CD4-positive, alpha-beta T cell treated with Interleukin-2 at 100 ng/mL for 4 hours (primary cell): Measurements from ENCODE around the gene CASKIN1.
"Not testable (repeated sequence)": the region's sequence is repeated elsewhere in the genome, so short reads cannot be mapped to it uniquely, and the experiment has no call there.

Source experiments
- DNase-seq: peaks from one replicate; pipeline ENCODE4 v3.0.0-alpha.2; 2020; ENCODE audit warnings: low spot score

The CASKIN1 gene, protein sequence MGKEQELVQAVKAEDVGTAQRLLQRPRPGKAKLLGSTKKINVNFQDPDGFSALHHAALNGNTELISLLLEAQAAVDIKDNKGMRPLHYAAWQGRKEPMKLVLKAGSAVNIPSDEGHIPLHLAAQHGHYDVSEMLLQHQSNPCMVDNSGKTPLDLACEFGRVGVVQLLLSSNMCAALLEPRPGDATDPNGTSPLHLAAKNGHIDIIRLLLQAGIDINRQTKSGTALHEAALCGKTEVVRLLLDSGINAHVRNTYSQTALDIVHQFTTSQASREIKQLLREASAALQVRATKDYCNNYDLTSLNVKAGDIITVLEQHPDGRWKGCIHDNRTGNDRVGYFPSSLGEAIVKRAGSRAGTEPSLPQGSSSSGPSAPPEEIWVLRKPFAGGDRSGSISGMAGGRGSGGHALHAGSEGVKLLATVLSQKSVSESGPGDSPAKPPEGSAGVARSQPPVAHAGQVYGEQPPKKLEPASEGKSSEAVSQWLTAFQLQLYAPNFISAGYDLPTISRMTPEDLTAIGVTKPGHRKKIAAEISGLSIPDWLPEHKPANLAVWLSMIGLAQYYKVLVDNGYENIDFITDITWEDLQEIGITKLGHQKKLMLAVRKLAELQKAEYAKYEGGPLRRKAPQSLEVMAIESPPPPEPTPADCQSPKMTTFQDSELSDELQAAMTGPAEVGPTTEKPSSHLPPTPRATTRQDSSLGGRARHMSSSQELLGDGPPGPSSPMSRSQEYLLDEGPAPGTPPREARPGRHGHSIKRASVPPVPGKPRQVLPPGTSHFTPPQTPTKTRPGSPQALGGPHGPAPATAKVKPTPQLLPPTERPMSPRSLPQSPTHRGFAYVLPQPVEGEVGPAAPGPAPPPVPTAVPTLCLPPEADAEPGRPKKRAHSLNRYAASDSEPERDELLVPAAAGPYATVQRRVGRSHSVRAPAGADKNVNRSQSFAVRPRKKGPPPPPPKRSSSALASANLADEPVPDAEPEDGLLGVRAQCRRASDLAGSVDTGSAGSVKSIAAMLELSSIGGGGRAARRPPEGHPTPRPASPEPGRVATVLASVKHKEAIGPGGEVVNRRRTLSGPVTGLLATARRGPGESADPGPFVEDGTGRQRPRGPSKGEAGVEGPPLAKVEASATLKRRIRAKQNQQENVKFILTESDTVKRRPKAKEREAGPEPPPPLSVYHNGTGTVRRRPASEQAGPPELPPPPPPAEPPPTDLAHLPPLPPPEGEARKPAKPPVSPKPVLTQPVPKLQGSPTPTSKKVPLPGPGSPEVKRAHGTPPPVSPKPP (N-terminal part only)

DNA sequence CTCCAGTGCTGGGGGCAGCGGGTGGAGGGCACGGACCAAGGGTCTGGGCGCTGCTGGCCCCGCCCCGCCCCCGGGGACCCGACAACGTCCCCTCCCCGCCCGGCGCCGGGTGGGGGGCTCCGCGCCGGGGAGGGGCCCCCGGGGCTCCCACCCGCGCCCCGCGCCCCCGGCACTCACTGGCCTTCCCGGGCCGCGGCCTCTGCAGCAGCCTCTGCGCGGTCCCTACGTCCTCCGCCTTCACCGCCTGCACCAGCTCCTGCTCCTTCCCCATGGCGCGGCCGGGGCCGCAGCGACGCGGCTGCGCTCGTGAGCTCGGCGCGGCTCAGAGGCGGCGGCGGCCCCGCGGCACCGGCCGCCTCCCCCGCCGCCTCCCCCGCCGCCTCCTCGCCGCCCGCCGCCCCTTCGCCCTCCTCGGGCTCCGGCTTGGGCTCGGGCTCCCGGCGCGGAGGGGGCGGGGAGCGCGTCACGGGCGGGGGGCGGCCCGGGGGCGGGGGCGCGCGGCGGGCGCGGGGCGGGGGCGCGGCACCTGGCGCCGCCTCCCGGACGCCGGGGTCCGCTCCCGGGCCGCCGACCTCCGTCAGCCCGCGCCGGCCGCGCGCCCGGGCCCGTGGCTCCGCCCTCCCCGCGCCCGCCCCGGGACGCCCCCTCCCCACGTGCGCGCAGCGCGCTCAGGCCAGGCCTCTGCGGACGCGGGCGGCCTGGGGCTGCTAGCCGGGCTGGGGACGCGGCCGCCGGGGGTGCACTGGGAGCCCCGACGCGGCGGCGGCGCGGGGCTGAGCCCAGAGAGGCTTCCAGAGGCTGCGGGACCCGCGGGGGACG lies at the start of gene CASKIN1:
Gene CASKIN1, minus strand, starts transcription at position 444 of the 819 bp plus-strand sequence. Its CDS starts 173 bp downstream, at position 271.
- no peak for DNase-seq

GRCh38 chr16:2244926-2245795 lies 48.8 kb upstream of the CASKIN1 start:
- DNase-seq = no peak

DNA sequence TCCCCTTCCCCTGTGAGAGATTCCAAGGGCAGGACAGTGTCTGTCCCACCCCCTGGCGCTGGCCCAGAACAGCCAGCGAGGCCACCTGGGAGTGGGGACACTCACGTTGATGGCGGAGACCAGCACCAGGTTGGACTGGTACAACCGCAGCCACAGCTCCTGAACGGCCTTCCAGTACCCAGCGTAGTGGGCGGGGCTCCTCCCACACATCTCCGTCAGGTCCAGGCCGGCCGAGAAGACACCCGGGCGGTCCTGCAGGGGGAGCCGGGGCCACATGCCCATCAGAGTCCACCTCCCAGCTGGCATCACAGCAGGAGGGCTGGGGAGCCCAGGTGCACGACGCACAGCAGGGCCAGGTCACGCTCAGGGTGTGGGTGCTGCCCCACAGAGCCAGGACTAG lies 47.9 kb upstream of the CASKIN1 start:
- no peak for DNase-seq

DNA sequence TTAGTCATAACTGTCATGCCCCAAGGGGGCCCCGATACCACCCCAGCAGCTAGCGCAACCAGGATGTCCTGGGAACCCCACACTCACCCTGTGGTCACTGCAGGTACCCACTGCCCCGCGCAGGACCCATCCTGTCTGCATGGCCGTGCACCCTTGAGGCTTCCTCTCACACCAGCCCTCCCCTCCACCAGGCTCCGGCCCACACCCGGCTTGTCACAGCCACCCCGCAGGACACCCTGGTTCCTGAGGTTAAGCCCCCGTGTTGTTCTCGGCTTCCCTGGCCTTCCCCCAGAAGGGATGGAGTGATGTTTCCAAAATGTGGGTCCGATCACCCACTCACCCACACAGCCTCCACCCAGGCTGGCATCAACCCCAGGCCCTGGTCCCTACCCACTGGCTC lies 47.4 kb upstream of the CASKIN1 start:
- no peak for DNase-seq

DNA sequence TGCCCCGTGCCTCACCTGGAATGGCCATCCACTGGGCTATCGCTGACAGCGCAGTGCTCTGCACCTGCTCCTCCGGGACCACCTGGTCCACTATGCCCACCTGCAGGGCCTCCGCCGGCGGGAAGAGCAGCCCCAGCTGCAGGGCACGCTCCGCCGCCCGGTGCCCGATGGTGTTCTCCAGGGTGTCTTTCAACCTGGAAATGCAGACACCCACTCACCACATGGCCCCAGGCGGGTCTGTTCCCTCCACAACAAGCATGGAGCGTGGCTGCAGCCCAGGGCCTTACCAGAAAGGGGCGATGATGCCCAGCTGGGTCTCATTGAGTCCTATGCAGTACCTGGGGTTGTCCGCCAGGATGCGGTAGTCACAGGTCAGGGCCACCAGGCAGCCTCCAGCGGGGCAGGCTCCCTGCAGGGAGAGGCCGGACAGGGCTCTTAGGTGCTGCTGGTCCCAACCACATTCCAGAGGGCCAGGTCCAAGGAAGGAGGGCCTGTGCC lies 46.7 kb upstream of the CASKIN1 start:
- no peak for DNase-seq

DNA sequence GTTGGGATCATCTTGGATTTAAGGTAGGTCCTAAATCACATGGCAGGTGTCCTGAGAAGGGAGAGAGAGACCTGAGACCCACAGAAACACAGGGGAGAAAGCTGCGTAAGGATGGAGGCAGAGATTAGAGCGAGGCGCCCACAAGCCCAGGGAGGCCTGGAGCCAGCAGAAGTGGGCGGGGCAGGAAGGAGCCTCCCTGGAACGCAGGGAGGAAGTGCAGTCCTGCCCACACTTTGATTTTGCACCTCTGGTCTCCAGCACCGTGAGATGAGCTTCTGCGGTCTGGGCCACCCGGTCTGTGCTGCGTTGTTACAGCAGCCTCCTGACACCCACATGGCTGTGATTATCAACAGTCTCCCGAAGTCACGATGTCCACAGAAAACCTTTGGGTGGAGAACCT lies 46.2 kb upstream of the CASKIN1 start:
- no peak for DNase-seq

- not testable (repeated sequence) for DNase-seq
Measured at GRCh38 chr16:2240331-2240730, 43.9 kb upstream of the CASKIN1 start.

DNA sequence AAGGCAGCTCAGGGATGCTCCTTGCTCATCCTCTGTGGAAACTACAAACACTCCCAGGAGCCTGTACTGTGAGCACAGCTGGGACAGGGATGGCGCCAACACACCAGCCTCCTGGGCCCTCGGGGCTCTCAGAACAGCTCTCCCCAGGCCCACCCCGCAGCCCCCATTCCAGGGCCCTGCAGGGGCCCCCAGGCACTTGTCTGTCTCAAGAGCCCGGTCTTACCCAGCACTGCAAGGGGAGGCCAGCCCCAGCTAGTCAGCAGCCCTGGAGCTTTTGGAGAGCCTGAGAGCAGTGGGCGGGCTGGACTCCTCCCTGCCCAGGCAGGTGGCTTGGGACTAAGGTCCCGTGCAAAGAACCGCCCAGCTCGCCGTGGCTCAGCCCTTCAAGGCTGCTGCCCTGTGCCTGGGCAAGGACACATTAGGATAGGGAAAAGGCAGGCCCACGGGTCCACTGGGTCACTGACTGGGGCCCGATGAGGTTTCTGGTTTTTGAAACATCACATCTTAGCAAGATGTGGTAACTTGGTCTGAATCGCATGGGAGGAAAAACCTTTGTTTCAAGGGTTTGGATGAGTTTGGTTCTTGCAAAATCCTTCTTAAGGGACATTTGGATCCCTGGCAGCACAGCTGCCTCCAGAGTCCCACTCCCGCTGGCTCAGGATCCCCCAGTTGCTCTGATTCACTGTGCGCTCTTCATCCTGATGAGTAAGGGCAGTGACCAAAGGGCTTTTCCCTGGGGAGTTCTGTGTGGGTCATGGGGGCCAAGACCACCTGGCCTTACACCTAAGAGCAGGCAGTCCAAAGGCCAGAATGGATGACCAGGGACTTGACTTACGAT lies 42.7 kb upstream of the CASKIN1 start:
- no peak for DNase-seq

DNA sequence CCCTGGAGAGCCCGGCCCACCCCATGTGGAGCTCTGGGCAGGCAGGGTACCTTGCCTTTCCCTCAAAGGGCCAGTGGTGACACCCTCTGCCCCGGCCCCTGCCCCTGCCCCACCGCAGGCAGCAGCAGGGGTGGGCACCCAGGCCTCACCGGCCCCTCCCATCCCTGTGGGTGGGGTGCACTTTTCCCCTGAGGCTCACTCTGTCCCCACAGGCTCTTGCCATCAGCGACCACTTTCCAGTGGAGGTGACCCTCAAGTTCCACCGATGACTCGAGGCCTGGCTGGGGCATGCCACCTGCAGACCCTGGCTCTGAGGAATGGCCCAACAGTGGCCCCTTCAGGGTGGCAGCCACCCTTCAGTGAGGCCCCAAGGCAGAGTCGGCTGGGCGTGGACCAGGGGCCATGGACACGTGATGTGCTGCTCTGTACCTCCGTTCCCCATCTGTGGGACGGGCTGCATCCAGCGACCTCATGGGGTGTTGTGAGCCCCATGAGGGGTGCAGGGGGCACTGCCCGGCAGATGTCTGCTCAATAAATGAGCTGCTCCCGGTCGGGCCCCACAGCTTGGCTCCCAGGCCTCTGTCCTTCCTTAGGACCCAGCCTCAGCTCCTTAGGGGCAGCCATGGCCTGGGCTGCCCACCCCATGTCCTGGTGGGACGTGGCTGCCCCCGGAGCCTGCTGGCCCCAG lies 41.9 kb upstream of the CASKIN1 start:
- DNase-seq = no peak

GRCh38 chr16:2237493-2238149 lies 41.2 kb upstream of the CASKIN1 start:
- DNase-seq = no peak

DNA sequence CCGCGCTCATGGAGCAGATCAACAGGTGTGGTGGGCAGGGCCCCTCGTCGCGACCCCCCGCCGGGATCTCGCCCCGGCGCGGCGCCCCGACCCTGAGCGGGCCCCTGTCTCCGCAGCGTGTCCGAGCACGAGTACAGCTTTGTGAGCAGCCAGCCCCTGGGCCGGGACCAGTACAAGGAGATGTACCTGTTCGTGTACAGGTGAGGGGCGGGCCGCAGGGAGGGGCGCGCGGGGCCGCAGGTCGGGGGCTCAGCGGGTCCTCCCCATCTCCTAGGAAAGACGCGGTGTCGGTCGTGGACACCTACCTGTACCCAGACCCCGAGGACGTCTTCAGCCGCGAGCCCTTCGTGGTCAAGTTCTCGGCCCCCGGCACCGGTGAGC lies 40.7 kb upstream of the CASKIN1 start:
- DNase-seq = no peak

DNA sequence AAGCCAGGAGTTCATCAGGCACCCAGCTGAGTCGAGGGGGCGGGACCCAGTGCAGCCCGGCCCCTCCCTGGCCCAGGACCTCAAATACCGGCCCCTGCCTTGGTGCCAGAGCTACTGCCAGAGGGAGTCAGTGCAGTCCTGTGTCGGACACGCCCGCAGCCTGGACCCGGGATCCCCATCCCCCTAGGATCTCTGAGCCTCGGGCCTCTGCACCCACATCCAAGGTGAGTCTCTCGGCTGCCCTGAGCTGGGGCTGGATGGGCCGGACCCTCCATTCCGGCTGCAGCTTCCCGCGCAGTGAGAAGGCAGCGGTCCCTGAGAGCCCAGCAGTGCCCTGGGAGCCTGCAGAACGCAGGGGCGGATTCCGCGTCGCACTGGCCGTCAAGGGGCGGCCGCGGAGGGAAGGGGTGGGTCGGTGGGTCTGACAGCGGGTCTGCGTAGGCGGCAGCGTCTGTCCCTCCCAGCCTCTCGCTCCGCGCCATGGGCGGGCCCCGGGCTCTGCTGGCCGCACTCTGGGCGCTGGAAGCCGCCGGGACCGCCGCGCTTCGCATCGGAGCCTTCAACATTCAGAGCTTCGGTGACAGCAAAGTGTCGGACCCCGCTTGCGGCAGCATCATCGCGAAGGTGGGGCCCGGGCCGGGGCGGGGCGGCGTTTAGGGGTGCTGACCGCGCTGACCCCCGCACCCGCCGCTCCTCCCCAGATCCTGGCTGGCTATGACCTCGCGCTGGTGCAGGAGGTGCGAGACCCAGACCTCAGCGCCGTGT lies 40.1 kb upstream of the CASKIN1 start, which contains the start of gene DNASE1L2:
Gene DNASE1L2, plus strand, starts transcription at position 108 of the 765 bp plus-strand sequence. Its CDS starts 373 bp downstream, at position 481.
- no peak for DNase-seq

DNA sequence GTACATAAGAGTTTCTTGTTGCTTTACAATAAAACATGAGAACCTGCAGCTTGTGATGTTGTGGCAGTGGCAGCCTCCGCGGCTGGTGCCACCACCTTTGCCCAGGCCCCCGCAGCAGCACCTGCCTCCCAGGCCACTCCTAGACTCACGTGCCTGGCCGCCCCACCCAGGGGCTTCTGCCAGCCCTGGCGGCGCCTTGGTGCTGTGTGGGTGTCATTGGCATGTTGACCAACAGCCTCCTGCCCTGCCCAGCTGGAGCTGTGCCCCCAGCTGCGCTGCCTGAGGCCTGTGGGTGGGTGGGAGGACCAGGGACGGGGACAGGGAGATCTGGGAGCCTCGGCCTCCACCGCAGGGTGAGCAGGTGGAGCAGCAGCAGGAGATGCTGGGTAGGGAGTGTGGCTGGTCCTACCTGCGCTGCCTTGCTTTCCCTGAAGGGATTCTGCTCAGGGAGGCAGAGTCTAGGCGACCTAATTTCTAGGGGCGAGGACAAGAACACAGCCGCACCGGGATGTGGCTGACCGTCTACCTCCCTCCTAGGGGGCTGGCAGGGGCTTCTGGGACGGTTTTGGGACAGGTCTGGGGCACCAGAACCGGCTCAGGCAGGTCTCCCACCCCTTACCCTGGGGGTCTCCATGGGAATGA lies 39.4 kb upstream of the CASKIN1 start:
- no peak for DNase-seq

DNA sequence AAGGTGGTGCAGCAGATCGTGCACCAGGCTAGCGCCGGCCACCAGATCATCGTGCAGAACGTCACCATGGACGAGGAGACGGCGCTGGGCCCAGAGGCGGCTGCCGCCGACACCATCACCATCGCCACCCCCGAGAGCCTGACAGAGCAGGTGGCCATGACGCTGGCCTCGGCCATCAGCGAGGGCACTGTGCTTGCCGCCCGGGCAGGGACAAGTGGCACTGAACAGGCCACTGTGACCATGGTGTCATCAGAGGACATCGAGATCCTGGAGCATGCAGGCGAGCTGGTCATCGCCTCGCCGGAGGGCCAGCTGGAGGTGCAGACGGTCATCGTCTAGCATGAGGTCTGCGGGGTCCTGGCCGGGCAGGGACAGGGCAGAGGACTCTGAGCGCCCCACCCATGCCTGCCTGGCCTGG lies 38.8 kb upstream of the CASKIN1 start:
- no peak for DNase-seq

DNA sequence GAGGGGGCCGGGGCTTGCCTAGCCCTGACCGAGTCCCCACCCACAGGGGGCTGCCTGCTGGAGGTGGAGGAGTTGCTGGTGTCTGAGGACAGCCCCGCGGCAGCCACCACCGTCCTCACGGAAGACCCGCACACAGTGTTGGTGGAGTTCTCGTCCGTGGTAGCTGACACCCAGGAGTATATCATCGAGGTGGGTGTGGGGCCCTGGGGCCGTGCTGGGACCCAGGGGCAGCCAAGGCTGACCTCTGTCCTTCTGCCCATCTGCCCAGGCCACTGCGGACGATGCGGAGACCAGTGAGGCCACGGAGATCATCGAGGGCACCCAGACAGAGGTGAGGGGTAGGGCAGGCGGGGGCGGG lies 38.4 kb upstream of the CASKIN1 start:
- no peak for DNase-seq

DNA sequence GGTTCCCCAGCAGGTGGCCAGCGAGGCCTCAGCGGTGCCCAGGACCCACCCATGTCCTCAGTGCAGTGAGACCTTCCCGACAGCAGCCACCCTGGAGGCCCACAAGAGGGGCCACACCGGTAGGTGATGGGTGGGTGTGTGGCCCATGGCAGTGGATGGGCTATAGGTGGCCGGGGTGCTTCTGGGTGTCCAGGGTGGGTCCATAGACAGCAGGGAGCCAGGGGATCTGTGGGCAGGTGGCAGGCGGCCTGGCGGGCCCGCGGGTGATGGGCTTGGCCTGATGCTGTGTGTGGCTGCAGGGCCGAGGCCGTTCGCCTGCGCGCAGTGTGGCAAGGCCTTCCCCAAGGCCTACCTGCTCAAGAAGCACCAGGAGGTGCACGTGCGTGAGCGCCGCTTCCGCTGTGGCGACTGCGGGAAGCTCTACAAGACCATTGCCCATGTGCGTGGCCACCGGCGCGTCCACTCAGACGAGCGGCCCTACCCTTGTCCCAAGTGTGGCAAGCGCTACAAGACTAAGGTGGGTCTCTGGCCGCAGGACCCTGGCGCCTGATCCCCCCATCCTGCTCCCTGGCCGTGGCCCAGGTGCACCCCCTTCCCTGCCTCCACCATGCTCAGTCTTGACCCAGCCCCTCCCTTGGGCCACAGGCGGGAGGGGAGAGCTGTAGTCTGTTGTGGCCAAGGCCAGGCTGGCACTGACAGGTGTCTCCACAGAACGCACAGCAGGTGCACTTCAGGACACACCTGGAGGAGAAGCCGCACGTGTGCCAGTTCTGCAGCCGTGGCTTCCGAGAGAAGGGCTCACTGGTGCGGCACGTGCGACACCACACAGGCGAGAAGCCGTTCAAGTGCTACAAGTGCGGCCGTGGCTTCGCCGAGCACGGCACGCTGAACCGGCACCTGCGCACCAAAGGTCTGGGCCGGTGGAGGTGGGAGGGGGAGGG lies 37.7 kb upstream of the CASKIN1 start:
- DNase-seq = no peak
